Heart left ventricle (tissue), 16 donors: ENCODE results near the gene C19orf12. TPM values are rescaled to one million over a fixed set of nuclear protein-coding genes. Genes with fewer than 3 reads are reported as not detected.

ENCODE experiments used
- ATAC-seq, 4 donors: fragments of 200-7000 bp; cut with Tn5 transposase; one replicate each; pipeline ENCODE4 v1.9.1; 2020 to 2022; ENCODE audit warnings: moderate library complexity in 4 of 4, mild to moderate bottlenecking in 3 of 4, moderate number of reproducible peaks in 1 of 4
- DNase-seq, 5 donors: peaks; one replicate each; pipeline ENCODE4 v3.0.0-alpha.2; 2020
- H3K27ac ChIP-seq, 12 donors: fragments of 200-600 bp; sonication (generic) in 4 of 12; one replicate each; pipeline versions ENCODE4 v1.5.0 to v1.8.0; 2016 to 2022; ENCODE audit warnings: mild to moderate bottlenecking in 2 of 12
- H3K27me3 ChIP-seq, 9 donors: fragments of 200-600 bp; sonication (generic) in 2 of 9; one replicate each; pipeline versions ENCODE4 v1.5.1 to v1.8.0; 2016 to 2022; ENCODE audit warnings: mild to moderate bottlenecking in 3 of 9
- H3K36me3 ChIP-seq, 9 donors: fragments of 200-600 bp; sonication (generic) in 2 of 9; one replicate each; pipeline versions ENCODE4 v1.5.0 to v1.8.0; 2018 to 2022; ENCODE audit warnings: mild to moderate bottlenecking in 2 of 9
- H3K4me1 ChIP-seq, 12 donors: fragments of 200-600 bp; sonication (generic) in 4 of 12; one replicate each; pipeline versions ENCODE4 v1.5.0 to v1.8.0; 2016 to 2022; ENCODE audit warnings: mild to moderate bottlenecking in 3 of 12
- H3K4me3 ChIP-seq, 12 donors: fragments of 200-600 bp; sonication (generic) in 4 of 12; one replicate each; pipeline versions ENCODE4 v1.5.0 to v1.8.0; 2017 to 2022; ENCODE audit warnings: mild to moderate bottlenecking in 9 of 12, moderate library complexity in 4 of 12
- H3K9me3 ChIP-seq, 12 donors: fragments of 200-600 bp; sonication (generic) in 4 of 12; one replicate each; pipeline versions ENCODE4 v1.5.0 to v1.8.0; 2016 to 2022; ENCODE audit warnings: mild to moderate bottlenecking in 1 of 12
- POLR2A ChIP-seq, 2 donors: fragments of 450-650 bp; IDR thresholded peaks; one replicate each; pipeline ENCODE4 v1.6.1; 2017; ENCODE audit warnings: antibody characterized with exemption in 2 of 2, mild to moderate bottlenecking in 2 of 2, moderate library complexity in 2 of 2
- WGBS, 4 donors: extraction: QIAGEN DNeasy Blood & Tissue Kit in 2 of 4; methylation state at CpG; one replicate each; pipeline versions ENCODE4 v1.1.5 to v1.1.7; 2013 to 2018; 5-methylcytosine and 5-hydroxymethylcytosine counted together
- intact Hi-C, 10 donors: fragments of 100-400 bp; cut with DNase I; formaldehyde crosslinking; loops; one replicate each; pipeline versions ENCODE4 v1.11.1 to v1.14.2; 2022
- polyA plus RNA-seq, 2 donors: library from polyadenylated mRNA; stranded (reverse); fragments of 200-250 nt; gene quantifications; one replicate each; pipeline ENCODE4 v1.2.3, GENCODE V29; 2013
- total RNA-seq, 9 donors: library from RNA; depleted of rRNA in 2 of 9; stranded (reverse); fragments of >200 nt in 2 of 9; fragmentation: NEBNext Ultra II Directional in 3 of 9; extraction: Animal tissue kit (Norgen Biotek cat#: 25700) in 3 of 9; gene quantifications; one replicate each; pipeline versions ENCODE4 v1.1.0 to v1.2.4, GENCODE V29; 2016 to 2023
- TF ChIP-seq, protein P1 (sequence below), 12 donors: fragments of 200-600 bp; sonication (generic) in 4 of 12; IDR thresholded peaks; one replicate each; pipeline versions ENCODE4 v1.5.0 to v1.8.0; 2018 to 2022; ENCODE audit warnings: antibody characterized with exemption in 12 of 12, mild to moderate bottlenecking in 5 of 12
- donor health status: ischemic (EF 13 %, LVEDD 7.1; RV severe dilation, severe dysfunction).
- donor health status: healthy with polysubstance abuse.
- donor health status: DM: no; HTN: yes; CAD: no.
- donor health status: DM: no; HTN: no; CAD: no.
- donor health status: ischemic (EF 25% LVEDD 6.9; RV normal size, moderate dysfunction).
- donor health status: ischemic (EF 25% LVEDD 5.7; RV mildly dilated, moderate dysfunction).
- donor health status: healthy.
- donor health status: DM: yes; HTN: yes; CAD: no.
- donor health status: ischemic (EF 35%, LVEDD 5.7; RV mildly dilated, moderate dysfunction).
- donor health status: nonischemic (EF 11% LVEDD 7.7; RV severe dilation, severe dysfunction).
- donor health status: DM: yes; HTN: yes; CAD: no.
- donor health status: PGD.
- donor health status: ischemic (EF 29% LVEDD 5.4; RV normal size, mild dysfunction).
- donor health status: nonischemic (EF 23%, LVEDD 6.1; RV moderate dilation, normal function).

The C19orf12 gene
- total and polyA plus RNA-seq, 11 donors = 34.0 to 80.3 (median 47.1) TPM

DNA sequence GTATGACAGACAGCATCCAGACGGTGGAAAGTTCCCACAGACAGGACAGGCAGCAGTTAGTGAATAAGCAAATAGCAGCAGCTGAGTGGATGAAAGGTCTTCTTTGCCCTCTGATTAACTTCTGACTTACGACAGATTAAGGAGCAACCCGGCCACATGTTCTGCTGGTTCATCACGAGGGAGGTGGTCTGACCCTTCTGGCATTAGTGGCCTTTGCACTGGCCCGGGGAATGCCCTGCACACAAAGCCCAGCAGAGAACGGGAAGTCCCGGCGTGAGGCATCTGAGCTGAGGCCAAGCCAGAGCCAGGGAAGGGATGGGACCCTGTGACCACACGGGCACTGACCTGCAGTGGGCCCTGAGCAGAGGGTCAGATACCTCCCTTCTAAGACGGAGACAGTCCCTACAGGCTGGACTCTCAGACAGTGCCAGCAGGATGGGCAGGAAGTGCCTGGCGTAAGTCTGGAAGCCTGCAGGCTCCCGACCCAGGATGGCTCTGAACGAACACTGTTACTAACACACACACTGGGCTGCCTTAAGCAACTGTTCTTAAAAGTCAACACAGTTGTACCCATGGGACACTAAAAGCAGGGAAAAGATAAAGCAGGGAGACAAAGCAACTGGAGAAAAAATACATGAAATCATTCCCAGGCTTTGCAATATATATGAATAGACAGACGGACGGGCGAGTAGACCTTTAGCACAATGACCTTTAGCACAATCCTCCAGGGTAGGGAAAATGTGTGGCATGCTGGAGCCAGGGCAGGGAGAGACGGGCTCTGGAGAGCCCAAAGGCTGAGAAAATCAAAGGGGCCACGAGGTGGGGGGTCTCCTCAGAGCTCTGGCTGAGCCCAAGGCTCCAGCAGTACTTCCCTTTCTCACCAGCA lies 6.3 kb downstream of the C19orf12 start:
- no peaks in the 10 kb centered on the region for H3K9me3 ChIP-seq
- TF ChIP-seq POLR2A (IDR thresholded peaks at IDR 0.05) = no peak
- TF ChIP-seq, protein P1, sequence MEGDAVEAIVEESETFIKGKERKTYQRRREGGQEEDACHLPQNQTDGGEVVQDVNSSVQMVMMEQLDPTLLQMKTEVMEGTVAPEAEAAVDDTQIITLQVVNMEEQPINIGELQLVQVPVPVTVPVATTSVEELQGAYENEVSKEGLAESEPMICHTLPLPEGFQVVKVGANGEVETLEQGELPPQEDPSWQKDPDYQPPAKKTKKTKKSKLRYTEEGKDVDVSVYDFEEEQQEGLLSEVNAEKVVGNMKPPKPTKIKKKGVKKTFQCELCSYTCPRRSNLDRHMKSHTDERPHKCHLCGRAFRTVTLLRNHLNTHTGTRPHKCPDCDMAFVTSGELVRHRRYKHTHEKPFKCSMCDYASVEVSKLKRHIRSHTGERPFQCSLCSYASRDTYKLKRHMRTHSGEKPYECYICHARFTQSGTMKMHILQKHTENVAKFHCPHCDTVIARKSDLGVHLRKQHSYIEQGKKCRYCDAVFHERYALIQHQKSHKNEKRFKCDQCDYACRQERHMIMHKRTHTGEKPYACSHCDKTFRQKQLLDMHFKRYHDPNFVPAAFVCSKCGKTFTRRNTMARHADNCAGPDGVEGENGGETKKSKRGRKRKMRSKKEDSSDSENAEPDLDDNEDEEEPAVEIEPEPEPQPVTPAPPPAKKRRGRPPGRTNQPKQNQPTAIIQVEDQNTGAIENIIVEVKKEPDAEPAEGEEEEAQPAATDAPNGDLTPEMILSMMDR (IDR thresholded peaks at IDR 0.05) = no peak
- DNase-seq (peak in 2 of 5 donors; percentile 61 to 62), ATAC-seq (peak; percentile 72 to 79 (median 76))
- intact Hi-C loops = no loop called here
- 28 to 63% (median 41%) methylated on average over 15 to 18 of the region's 18 CpGs for WGBS, 4 donors
- no peaks in the 10 kb centered on the region for H3K27me3 ChIP-seq
- H3K36me3 ChIP-seq = peaks cover 0 to 48% (median 34%) of the 10 kb centered on the region in 9 donors
- peaks cover 0 to 52% (median 25%) of the 10 kb centered on the region in 12 donors for H3K4me1 ChIP-seq
- H3K27ac ChIP-seq = peak overlapping the region; percentile 10 to 81 (median 57)
- H3K4me3 ChIP-seq = peak overlapping the region in 4 of 12 donors; percentile 0 to 19 (median 11)

DNA sequence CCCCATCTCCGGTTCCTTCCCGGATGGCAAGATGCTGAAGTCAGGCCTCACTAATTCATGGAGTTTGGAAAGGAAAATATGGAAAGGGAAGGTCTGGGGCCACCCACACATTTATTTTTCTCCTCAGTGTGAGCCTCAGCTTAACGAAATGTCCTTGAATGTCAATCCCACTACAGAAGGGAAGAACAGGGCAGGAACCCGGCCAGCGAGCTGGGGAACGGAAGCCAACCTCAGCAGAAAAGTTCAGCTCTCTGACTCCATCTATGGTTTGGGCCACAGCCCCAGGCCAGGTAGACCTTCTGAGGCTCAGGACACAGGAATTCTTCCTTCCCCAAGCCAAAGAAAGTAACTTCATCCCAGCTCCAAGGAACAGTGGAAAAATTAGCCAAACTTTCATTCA lies 8.4 kb downstream of the C19orf12 start:
- H3K27me3 ChIP-seq = no peaks in the 10 kb centered on the region
- TF ChIP-seq POLR2A (IDR thresholded peaks at IDR 0.05) = no peak
- TF ChIP-seq, protein P1 (IDR thresholded peaks at IDR 0.05) = no peak
- ATAC-seq (no peak), DNase-seq (no peak)
- intact Hi-C loops = no loop called here
- no peak overlapping the region for H3K27ac ChIP-seq
- H3K4me3 ChIP-seq = no peak overlapping the region
- 67 to 78% (median 76%) methylated on average over 6 of the region's 6 CpGs for WGBS, 4 donors
- peaks cover 0 to 40% (median 17%) of the 10 kb centered on the region in 12 donors for H3K4me1 ChIP-seq
- H3K9me3 ChIP-seq = no peaks in the 10 kb centered on the region
- peaks cover 0 to 69% (median 47%) of the 10 kb centered on the region in 9 donors for H3K36me3 ChIP-seq

DNA sequence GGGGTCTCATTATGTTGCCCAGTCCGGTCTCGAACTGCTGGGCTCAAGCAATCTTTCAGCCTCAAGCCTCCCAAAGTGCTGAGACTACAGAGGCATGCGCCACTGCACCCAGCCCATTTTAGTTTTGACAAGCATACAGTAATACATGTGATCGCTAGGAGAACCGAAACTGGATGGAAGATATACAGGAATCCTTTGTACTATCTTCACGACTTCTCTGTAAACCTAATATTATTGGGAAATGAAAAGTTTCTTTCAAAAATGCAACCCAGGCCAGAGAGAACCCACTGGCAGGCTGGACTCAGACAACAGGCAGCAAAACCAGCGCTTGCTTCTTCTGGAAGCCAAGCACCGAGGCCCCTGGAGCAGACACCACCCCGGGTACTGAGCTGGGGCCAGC lies 9.4 kb downstream of the C19orf12 start:
- TF ChIP-seq, protein P1 (IDR thresholded peaks at IDR 0.05) = no peak
- TF ChIP-seq POLR2A (IDR thresholded peaks at IDR 0.05) = no peak
- 88 to 96% (median 96%) methylated on average over 9 of the region's 9 CpGs for whole genome bisulfite sequencing, 4 donors
- DNase-seq = no peak
- peak overlapping the region in 1 of 12 donors; percentile 42 for H3K27ac ChIP-seq
- intact Hi-C loops = no loop called here
- H3K4me3 ChIP-seq = no peak overlapping the region
- H3K9me3 ChIP-seq = no peaks in the 10 kb centered on the region
- no peaks in the 10 kb centered on the region for H3K27me3 ChIP-seq
- no peak for ATAC-seq
- H3K36me3 ChIP-seq = peaks cover 0 to 75% (median 48%) of the 10 kb centered on the region in 9 donors
- peaks cover 0 to 38% (median 17%) of the 10 kb centered on the region in 12 donors for H3K4me1 ChIP-seq
